ENCODE data around the gene NR2C2.

The NR2C2 gene

GRCh38 chr3:15023719-15024118 lies 76.3 kb downstream of the NR2C2 start:
- DNase-seq (ENCODE audit: low spot score) = no peak

- no peak for DNase-seq (ENCODE audit: low spot score)
Measured at GRCh38 chr3:15029625-15030024, 82.2 kb downstream of the NR2C2 start.

- DNase-seq (ENCODE audit: low spot score) = no peak
Measured at GRCh38 chr3:15032650-15033049, 85.3 kb downstream of the NR2C2 start.

- DNase-seq (ENCODE audit: low spot score) = no peak
Measured at GRCh38 chr3:15033103-15033502, 85.7 kb downstream of the NR2C2 start.

- DNase-seq (ENCODE audit: low spot score) = no peak
Measured at GRCh38 chr3:15038306-15038705, 90.9 kb downstream of the NR2C2 start.

GRCh38 chr3:15040844-15041243 lies 93.5 kb downstream of the NR2C2 start:
- DNase-seq (ENCODE audit: low spot score) = no peak

- DNase-seq (ENCODE audit: low spot score) = no peak
Measured at GRCh38 chr3:15041950-15042349, 94.6 kb downstream of the NR2C2 start.

- DNase-seq (ENCODE audit: low spot score) = no peak
Measured at GRCh38 chr3:15042936-15043335, 95.6 kb downstream of the NR2C2 start.

- no peak for DNase-seq (ENCODE audit: low spot score)
Measured at GRCh38 chr3:15043408-15044171, 96.2 kb downstream of the NR2C2 start.

GRCh38 chr3:15044326-15044725 lies 96.9 kb downstream of the NR2C2 start:
- DNase-seq (ENCODE audit: low spot score) = no peak

- no peak for DNase-seq (ENCODE audit: low spot score)
Measured at GRCh38 chr3:15045667-15046066, 98.3 kb downstream of the NR2C2 start.

- no peak for DNase-seq (ENCODE audit: low spot score)
Measured at GRCh38 chr3:15049584-15049983, 102.2 kb downstream of the NR2C2 start.

- no peak for DNase-seq (ENCODE audit: low spot score)
Measured at GRCh38 chr3:15050405-15051092, 103.2 kb downstream of the NR2C2 start.

GRCh38 chr3:15051531-15051930 lies 104.1 kb downstream of the NR2C2 start:
- DNase-seq (ENCODE audit: low spot score) = peak; percentile 74

GRCh38 chr3:15052335-15053242 lies 105.2 kb downstream of the NR2C2 start:
- DNase-seq (ENCODE audit: low spot score) = no peak

- DNase-seq (ENCODE audit: low spot score) = no peak
Measured at GRCh38 chr3:15053541-15053940, 106.2 kb downstream of the NR2C2 start.

GRCh38 chr3:15055019-15055557 lies 107.7 kb downstream of the NR2C2 start:
- DNase-seq (ENCODE audit: low spot score) = no peak

GRCh38 chr3:15056676-15057404 lies 109.5 kb downstream of the NR2C2 start:
- no peak for DNase-seq (ENCODE audit: low spot score)

GRCh38 chr3:15060029-15060428 lies 112.6 kb downstream of the NR2C2 start:
- no peak for DNase-seq (ENCODE audit: low spot score)

GRCh38 chr3:15063238-15063637 lies 115.9 kb downstream of the NR2C2 start:
- DNase-seq (ENCODE audit: low spot score) = no peak

- no peak for DNase-seq (ENCODE audit: low spot score)
Measured at GRCh38 chr3:15063656-15064286, 116.4 kb downstream of the NR2C2 start.

Measured in ecto neural progenitor cell (in vitro differentiated cells).